ENCODE measurements around the gene ATP5PB. TPM values are rescaled to one million over a fixed set of nuclear protein-coding genes. Genes with fewer than 3 reads are reported as not detected.

ATP5PB gene
- total and polyA plus RNA-seq, 4 donors: 143 to 257 (median 223) TPM

- no peaks in the 10 kb centered on the region for H3K27me3 ChIP-seq (ENCODE audit: control insufficient read depth in 4 of 4, insufficient read depth in 4 of 4, low read length in 3 of 4)
- peak overlapping the region; percentile 38 to 44 for H3K27ac ChIP-seq (ENCODE audit: low read depth in 1 of 2, low read length in 2 of 2)
- WGBS: 87% methylated on average over 6 of the region's 6 CpGs
- no peak for DNase-seq (ENCODE audit: low spot score)
- no peaks in the 10 kb centered on the region for H3K36me3 ChIP-seq (ENCODE audit: control insufficient read depth in 4 of 4, insufficient read depth in 3 of 4, low read depth in 1 of 4, low read length in 3 of 4)
- H3K4me1 ChIP-seq (ENCODE audit: control insufficient read depth in 4 of 4, insufficient read depth in 4 of 4, low read length in 3 of 4): peaks cover 11 to 32% (median 21%) of the 10 kb centered on the region in 4 donors
- no peak for TF ChIP-seq FOXA2 (IDR thresholded peaks at IDR 0.05)
- no peak for TF ChIP-seq HNF4G (IDR thresholded peaks at IDR 0.05)
- no peak for TF ChIP-seq GABPA (IDR thresholded peaks at IDR 0.05 in 1 of 2, conservative IDR thresholded peaks at IDR 0.05 in 1 of 2)
- TF ChIP-seq ZBTB33 (IDR thresholded peaks at IDR 0.05): no peak
- TF ChIP-seq NR2F2 (IDR thresholded peaks at IDR 0.05): no peak
- no peak for TF ChIP-seq FOXA1 (IDR thresholded peaks at IDR 0.05)
- no peak for TF ChIP-seq TAF1 (conservative IDR thresholded peaks at IDR 0.05)
- TF ChIP-seq REST (IDR thresholded peaks at IDR 0.05): no peak
- no peak for TF ChIP-seq RAD21 (IDR thresholded peaks at IDR 0.05)
- no peak for TF ChIP-seq SP1 (IDR thresholded peaks at IDR 0.05)
- TF ChIP-seq JUND (IDR thresholded peaks at IDR 0.05): no peak
- no peak for TF ChIP-seq YY1 (IDR thresholded peaks at IDR 0.05)
- TF ChIP-seq EGR1 (IDR thresholded peaks at IDR 0.05; ENCODE audit: low read depth in 2 of 2): no peak
- TF ChIP-seq CTCF (IDR thresholded peaks at IDR 0.05; ENCODE audit: low read depth, low read length, missing input control): no peak
- no peak for TF ChIP-seq RXRA (IDR thresholded peaks at IDR 0.05)
- TF ChIP-seq MAX (IDR thresholded peaks at IDR 0.05): no peak
- H3K4me3 ChIP-seq (ENCODE audit: low read depth in 1 of 3, low read length in 3 of 3): no peak overlapping the region
- no peak overlapping the region for H3K9ac ChIP-seq (ENCODE audit: low read depth in 1 of 2, low read length in 2 of 2)
- no peaks in the 10 kb centered on the region for H3K9me3 ChIP-seq (ENCODE audit: control insufficient read depth in 4 of 4, low read length in 3 of 4)
Measured at GRCh38 chr1:111505641-111506119, 56.4 kb downstream of the ATP5PB start.

- Histone ChIP-seq H3K9me3 (ENCODE audit: control insufficient read depth in 4 of 4, low read length in 3 of 4) (no peaks in the 10 kb centered on the region), H3K36me3 (ENCODE audit: control insufficient read depth in 4 of 4, insufficient read depth in 3 of 4, low read depth in 1 of 4, low read length in 3 of 4) (no peaks in the 10 kb centered on the region), H3K4me3 (ENCODE audit: low read depth in 1 of 3, low read length in 3 of 3) (no peak overlapping the region), H3K27ac (ENCODE audit: low read depth in 1 of 2, low read length in 2 of 2) (peak overlapping the region in 1 of 2 donors; percentile 44), H3K4me1 (ENCODE audit: control insufficient read depth in 4 of 4, insufficient read depth in 4 of 4, low read length in 3 of 4) (peaks cover 11 to 32% (median 21%) of the 10 kb centered on the region in 4 donors), H3K27me3 (ENCODE audit: control insufficient read depth in 4 of 4, insufficient read depth in 4 of 4, low read length in 3 of 4) (no peaks in the 10 kb centered on the region), H3K9ac (ENCODE audit: low read depth in 1 of 2, low read length in 2 of 2) (no peak overlapping the region)
- 48% methylated on average over 2 of the region's 2 CpGs for WGBS
- TF ChIP-seq CTCF (IDR thresholded peaks at IDR 0.05; ENCODE audit: low read depth, low read length, missing input control): no peak
- no peak for TF ChIP-seq EGR1 (IDR thresholded peaks at IDR 0.05; ENCODE audit: low read depth in 2 of 2)
- TF ChIP-seq HNF4A (conservative IDR thresholded peaks at IDR 0.05): no peak
- no peak for TF ChIP-seq ATF3 (IDR thresholded peaks at IDR 0.05)
- no peak for TF ChIP-seq MAX (IDR thresholded peaks at IDR 0.05)
- TF ChIP-seq RAD21 (IDR thresholded peaks at IDR 0.05): no peak
- no peak for TF ChIP-seq YY1 (IDR thresholded peaks at IDR 0.05)
- no peak for TF ChIP-seq JUND (IDR thresholded peaks at IDR 0.05)
- TF ChIP-seq FOXA1 (IDR thresholded peaks at IDR 0.05): no peak
- DNase-seq (ENCODE audit: low spot score): no peak
Measured at GRCh38 chr1:111506561-111506960, 57.3 kb downstream of the ATP5PB start.
